Skin of body (tissue), 2 donors: ENCODE measurements around the gene ARMH2. TPM values are rescaled to one million over a fixed set of nuclear protein-coding genes. Genes with fewer than 3 reads are reported as not detected.
"Not testable (repeated sequence)": the region's sequence is repeated elsewhere in the genome, so short reads cannot be mapped to it uniquely, and the experiment has no call there.

ENCODE experiments used
- DNase-seq: peaks from one replicate; lab custom pipeline; 2025; lab: John Stamatoyannopoulos, UW
- total RNA-seq: library from RNA; depleted of rRNA; stranded (reverse); fragments of >200 nt; gene quantifications from one replicate; pipeline ENCODE4 v1.2.3, GENCODE V29; 2014

The ARMH2 gene
- total RNA-seq, 1 donor from 2014 or later, result not detected

GRCh38 chr6:24818346-24818745, 19.6 kb upstream of the ARMH2 start:
- no peak for DNase-seq

DNA sequence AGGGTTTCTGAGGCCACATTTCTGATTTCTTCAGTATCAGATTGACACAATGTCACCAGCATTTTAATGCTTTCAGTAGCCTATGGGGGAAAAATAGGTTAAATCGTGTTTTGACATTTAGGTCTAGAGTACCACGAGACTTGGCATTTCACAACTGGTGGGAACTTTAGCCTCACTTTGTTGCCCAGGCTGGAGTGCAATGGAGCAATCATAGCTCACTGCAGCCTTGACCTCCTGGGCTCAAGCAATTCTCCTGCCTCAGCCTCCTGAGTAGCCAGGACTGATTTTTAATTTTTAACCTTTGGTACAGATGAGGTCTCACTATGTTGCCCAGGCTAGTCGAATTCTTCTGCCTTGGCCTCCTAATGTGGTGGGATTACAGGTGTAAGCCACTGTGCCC, 11.0 kb upstream of the ARMH2 start:
- DNase-seq, result no peak

DNA sequence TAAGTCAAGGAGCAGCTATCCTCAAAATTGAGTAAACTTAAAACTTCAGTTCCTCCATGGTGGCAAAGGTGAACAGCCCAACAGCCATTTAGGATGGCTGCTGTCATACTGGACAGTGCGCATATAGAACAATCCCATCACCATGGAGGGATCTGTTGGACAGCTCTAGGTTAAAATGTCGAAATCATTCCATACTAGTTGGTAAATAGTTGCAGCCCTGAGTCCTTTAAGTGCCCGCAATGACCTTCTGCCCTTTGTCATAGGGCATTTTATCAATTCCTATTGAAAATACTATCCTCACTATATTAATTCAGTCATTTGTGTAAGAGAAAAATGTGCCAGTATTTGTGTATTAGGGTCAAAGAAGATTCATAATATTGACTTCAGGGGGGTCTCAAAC, 8.9 kb upstream of the ARMH2 start:
- no peak for DNase-seq

DNA sequence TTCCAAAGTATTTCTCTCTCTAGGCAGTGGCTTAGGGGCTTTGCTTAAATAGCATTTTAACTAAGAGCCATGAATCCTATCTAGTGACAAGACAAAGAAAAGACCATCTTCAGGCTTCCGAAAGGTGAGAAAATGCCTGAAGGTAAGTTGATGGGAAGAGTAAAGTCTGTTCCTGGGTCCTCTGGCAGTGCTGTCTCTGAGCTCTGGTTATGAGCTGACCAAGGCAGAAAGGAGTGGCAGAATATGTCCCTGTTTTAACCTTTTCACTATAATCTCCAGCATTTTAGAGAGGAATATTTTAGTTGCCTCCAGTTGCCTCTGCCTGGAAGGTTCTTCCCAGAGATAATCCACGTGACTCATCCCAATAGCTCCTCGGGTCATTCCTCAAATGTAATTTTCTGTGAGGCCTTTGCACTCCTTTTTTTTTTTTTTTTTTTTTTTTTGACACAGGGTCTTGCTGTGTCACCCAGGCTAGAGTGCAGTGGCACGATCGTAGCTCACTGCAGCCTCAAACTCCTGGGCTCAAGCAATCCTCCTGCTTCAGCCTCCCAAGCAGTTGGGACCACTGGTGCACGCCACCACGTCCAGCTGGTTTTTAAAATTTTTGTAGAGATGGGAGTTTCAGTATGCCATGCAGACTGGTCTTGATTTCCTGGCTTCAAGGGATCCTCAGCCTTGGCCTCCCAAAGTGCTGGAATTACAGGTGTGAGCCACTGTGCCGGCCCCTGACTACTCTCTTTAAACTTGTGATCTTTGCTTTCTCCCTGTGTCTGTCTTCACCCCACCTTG, 3.7 kb upstream of the ARMH2 start:
- DNase-seq, result no peak

DNA sequence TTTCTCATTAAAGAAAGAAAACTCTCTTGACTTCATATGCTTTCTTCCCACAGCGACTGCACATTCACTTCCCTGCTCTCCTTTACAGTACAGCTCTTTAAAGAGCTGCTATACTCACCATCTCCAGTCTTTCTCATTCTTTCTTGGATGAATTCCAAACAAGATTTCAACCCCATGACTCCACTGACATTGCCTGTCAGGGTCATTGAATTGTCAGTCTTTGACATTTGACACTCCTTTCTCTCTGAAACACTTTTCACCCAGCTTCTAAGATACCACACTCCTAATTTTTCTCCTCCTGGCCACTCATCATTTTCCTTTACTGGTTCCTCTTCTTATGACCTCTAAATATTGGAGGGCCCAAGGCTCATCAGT, 811 bp upstream of the ARMH2 start:
- DNase-seq, result no peak

- DNase-seq, result no peak
These were observed 1.0 kb downstream of the ARMH2 start for GRCh38 chr6:24797596-24798216.

- DNase-seq, result no peak
These were observed 2.0 kb downstream of the ARMH2 start for GRCh38 chr6:24796616-24797290.

DNA sequence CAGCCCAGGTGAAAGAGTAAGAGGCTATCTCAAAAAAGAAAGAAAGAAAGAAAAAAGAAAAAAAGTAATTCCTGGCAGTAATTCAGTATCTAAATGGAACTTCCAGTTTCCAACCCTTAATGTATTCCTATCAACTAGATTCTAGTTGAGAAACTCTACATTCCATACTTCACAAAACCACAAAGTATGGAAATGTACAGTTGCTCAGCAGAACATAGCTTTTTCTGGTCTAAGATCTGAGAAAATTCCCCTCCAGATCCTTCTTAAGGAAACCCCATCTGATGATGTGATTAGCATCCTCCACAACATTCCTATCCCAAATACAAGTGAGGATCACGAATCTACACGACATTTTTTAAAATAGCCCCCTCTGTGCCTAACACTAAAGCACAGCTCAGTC, 3.6 kb downstream of the ARMH2 start:
- no peak for DNase-seq

- DNase-seq, result no peak
These were observed 10.6 kb downstream of the ARMH2 start for GRCh38 chr6:24788031-24788665.

GRCh38 chr6:24780206-24780605, 18.5 kb downstream of the ARMH2 start:
- DNase-seq, result no peak

DNA sequence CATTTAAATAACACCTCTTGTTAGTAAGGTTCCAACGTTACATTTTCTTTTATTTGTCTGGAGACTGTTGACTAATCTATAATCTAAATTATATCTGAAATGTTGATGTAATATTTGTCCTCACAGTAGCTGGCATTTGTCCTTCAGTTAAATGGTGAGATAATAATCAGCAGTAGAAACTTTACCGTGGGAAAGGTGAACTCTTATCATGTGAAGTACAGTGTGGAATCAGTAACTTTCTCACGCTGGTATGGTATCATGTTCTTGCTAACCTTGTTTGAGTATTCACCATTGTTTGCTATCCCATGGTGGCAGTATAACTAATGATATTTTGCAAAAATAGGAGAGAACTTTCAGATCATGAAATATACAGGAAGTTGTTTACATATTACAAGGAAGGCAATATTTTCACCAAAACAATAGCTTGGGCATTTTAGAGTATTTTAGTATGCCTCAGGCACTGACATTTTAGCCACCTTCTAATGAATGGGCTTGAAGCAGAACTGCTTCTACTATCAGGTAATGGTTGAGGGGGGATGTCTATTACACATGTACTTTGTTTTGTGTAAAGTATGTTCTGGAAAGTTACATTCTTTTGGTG, 19.2 kb downstream of the ARMH2 start:
- DNase-seq, result no peak

DNA sequence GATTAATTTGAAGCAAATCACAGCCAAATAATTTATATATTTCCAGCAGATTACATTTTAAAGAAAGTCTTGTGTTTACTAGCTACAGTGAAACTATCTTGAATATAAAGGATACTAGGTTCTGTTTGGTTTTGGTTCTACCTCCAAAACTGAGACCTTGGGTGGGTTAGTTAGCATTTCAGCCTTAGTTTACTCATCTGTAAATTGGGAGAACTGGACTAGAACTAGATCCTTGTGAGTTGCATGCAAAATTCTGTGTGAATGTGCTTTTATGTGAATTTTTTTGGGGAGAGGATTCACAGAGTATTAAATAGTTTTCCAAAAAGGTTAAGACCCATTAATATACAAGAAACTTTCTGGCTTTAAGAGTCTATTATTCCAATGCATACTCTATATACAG, 19.8 kb downstream of the ARMH2 start:
- DNase-seq, result no peak

GRCh38 chr6:24778121-24778520, 20.6 kb downstream of the ARMH2 start:
- DNase-seq, result no peak

DNA sequence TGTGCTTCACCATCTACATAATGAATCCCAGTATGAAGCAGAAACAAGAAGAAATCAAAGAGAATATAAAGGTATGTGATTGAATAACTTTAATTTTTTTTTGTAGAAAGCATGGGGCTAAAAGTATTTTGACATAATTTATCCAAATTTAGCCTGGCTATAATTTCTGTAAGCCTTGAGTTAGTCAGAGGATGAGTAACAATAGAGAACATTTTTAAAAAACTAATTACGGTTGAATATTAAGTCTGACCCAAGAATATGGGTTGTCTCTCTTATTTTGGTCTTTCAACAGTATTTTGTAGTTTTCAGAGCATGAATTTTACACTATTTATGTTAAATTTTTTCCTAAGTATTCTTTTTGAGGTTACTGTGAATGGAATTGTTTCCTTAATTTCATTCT, 21.5 kb downstream of the ARMH2 start:
- DNase-seq, result no peak

- no peak for DNase-seq
These were observed 23.1 kb downstream of the ARMH2 start for GRCh38 chr6:24775520-24776058.

- DNase-seq, result peak; percentile 87
These were observed 23.8 kb downstream of the ARMH2 start, which contains the start of gene GMNN for GRCh38 chr6:24774696-24775519. Gene GMNN, plus strand, starts transcription at chr6:24774937. Its CDS starts 2,310 bp downstream, at chr6:24777247.

DNA sequence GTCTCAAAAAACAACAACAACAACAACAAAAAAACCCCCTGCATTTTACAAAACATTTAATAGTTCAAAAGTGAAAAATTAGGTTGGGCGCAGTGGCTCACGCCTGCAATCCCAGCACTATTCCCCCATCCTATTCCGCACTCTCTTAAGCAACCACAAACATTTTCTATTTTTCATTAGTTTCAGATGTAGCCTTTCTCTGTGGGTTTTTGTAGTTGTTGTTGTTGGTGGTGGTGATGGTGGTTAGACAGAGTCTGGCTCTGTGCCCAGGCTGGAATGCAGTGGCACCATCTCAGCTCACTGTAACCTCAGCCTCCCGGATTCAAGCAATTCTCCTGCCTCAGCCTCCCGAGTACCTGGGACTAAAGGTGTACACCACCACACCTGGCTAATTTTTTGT, 30.4 kb downstream of the ARMH2 start:
- DNase-seq, result peak; percentile 14

DNA sequence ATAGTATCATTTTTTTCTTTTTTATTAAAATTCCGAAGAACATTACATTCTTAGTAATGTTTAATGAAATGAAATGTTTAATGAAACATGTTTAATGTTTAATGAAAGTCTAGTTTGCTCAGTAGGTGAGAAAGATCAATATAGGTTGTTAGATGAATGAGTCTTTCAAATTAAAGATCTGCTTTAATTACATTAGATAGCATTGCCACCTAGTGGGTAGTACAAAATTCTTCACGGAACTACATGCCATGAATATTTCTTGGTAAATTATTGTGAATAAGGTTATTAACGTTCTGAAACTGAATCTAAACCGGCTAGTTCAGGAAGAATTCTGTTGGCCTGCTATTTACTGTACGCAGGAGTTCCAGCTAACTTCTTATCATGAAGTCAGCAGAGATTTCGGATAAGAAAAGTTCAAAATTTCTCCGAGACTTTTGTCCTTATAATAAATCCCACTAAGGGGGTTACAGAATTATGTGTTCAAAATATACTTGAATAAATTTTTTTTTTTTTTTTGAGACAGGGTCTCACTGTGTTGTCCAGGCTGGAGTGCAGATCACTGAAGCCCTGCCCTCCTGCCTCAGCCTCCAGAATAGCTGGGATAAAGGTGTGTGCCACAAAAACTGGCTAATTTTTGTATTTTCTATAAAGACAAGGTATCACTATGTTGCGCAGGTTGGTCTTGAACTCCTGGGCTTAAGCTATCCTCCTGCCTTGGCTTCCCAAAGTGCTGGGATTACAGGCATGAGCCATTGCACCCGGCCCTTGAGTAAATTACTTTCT, 31.8 kb downstream of the ARMH2 start:
- no peak for DNase-seq

GRCh38 chr6:24765968-24766367, 32.7 kb downstream of the ARMH2 start:
- not testable (repeated sequence) for DNase-seq
